ENCODE measurements around the gene LEMD2.

Gene LEMD2

GRCh38 chr6:33799454-33800113 is 10.7 kb upstream of the LEMD2 start:
- DNase-seq (ENCODE audit: low read depth, low spot score): no peak
- H3K4me3 ChIP-seq (ENCODE audit: low read length): no peak overlapping the region

DNA sequence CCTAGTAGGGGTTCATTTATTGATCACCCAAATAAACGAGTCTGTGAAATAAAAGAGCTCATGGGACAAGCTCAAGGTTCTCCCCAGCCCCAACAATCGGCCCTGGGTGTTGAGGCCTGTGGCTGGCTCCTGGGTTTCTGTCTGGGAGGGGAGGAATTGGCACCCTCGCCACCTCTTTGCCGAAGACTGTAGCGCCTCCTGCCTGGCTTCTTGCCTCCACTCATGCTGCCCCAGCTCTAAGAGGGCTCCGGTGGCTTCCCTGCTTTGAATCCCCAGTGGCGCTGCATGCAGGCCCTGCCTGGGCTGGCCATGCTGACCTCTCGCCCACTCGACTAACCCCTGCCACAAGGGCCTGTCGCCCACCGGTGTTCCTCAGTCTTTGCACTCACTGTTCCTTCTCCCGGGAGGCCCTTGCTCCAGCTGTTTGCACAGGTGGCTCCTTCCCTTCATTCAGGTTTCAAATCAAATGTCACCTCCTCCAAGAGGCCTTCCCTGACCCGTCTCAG is 9.5 kb upstream of the LEMD2 start:
- DNase-seq (ENCODE audit: low read depth, low spot score): no peak
- no peak overlapping the region for H3K4me3 ChIP-seq (ENCODE audit: low read length)

- DNase-seq (ENCODE audit: low read depth, low spot score): peak; percentile 28
- H3K4me3 ChIP-seq (ENCODE audit: low read length): no peak overlapping the region
These were observed 8.9 kb upstream of the LEMD2 start for GRCh38 chr6:33797626-33798342.

GRCh38 chr6:33794910-33795623 is 6.1 kb upstream of the LEMD2 start:
- DNase-seq (ENCODE audit: low read depth, low spot score): no peak

GRCh38 chr6:33792981-33793380 is 4.1 kb upstream of the LEMD2 start:
- no peak for DNase-seq (ENCODE audit: low read depth, low spot score)
- H3K4me3 ChIP-seq (ENCODE audit: low read length): no peak overlapping the region

More at GRCh38 chr6:33794910-33795623, 6.1 kb upstream of the LEMD2 start:
- H3K4me3 ChIP-seq (ENCODE audit: low read length): no peak overlapping the region

DNA sequence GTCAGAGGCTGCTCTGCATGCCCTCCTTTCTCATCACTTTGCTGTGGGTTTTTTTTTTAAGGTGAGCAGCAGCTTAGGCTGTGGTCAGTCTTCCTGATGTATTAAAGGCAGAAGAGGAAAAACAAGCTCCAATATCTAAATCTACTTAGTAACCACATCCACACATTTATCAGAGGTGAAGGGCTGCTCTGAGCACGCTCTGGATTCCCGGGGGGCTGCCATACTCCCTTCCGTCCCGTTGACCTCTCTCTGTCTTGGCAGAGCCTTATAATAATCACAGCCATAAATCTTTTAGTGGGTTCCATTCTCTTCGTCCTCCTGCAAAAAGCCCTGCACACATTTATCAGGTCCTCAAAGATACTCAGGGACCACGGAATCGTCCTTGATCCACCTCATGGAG is 2.7 kb upstream of the LEMD2 start:
- DNase-seq (ENCODE audit: low read depth, low spot score): no peak
- no peak overlapping the region for H3K4me3 ChIP-seq (ENCODE audit: low read length)

GRCh38 chr6:33790910-33791309 is 2.0 kb upstream of the LEMD2 start:
- no peak overlapping the region for H3K4me3 ChIP-seq (ENCODE audit: low read length)
- DNase-seq (ENCODE audit: low read depth, low spot score): no peak

GRCh38 chr6:33790379-33790778 is 1.4 kb upstream of the LEMD2 start:
- DNase-seq (ENCODE audit: low read depth, low spot score): no peak

DNA sequence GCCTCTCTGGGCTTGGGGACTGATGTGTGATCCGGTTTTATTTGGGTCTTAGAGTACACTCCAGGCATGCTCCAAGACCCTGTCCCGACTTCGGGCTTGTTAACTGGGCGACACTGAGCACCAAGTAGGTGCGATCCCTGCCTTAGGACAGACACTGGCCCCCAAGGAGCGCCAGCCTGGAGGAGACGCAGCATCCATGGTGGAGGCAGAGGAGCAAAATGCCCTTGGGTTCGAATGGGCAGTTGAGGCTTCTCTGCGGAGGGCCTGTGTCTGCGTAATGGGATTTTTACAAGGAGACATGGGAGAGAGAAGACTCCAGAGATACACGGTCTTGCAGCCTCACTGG is 593 bp upstream of the LEMD2 start:
- H3K4me3 ChIP-seq (ENCODE audit: low read length): peak overlapping the region; percentile 73
- DNase-seq (ENCODE audit: low read depth, low spot score): no peak

More at GRCh38 chr6:33790379-33790778, 1.4 kb upstream of the LEMD2 start:
- no peak overlapping the region for H3K4me3 ChIP-seq (ENCODE audit: low read length)

DNA sequence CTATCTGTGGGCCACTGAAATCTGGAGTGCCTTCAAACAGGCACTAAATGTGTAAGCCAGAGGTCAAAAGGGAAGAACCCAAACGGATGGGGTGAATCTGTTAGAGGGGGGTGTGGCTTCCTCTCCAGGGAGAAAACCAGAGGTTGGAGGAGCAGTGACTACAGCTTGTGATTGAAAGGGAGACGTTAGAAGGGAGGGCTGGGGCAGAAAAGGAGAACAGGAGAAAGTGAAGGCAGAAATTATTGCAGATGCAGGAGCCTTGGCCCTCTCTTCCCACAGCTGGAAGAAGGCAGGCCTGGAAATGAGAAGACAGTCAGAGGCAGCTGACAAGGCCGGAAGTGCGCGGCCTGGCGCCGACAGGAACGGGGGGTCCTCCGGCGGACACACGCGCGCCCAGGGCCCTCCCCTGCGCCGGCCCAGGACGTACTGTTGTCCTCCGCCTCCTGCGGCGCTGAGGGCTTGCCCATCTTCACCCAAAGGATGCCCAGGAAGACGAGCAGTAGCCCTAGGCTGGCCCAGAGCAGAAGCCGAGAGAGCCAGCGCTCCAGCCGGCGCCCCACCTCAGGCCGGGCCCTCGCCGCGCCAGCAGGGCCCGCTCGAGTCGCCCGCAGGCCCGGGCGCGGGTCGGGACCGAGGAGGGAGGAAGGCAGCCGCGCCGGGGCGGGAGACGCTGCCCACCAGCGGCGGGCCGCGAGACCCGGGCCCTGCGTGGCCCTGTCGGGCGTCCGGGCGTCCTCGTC is 806 bp downstream of the LEMD2 start:
- peak overlapping the region; percentile 73 for H3K4me3 ChIP-seq (ENCODE audit: low read length)
- DNase-seq (ENCODE audit: low read depth, low spot score): peak; percentile 52

DNA sequence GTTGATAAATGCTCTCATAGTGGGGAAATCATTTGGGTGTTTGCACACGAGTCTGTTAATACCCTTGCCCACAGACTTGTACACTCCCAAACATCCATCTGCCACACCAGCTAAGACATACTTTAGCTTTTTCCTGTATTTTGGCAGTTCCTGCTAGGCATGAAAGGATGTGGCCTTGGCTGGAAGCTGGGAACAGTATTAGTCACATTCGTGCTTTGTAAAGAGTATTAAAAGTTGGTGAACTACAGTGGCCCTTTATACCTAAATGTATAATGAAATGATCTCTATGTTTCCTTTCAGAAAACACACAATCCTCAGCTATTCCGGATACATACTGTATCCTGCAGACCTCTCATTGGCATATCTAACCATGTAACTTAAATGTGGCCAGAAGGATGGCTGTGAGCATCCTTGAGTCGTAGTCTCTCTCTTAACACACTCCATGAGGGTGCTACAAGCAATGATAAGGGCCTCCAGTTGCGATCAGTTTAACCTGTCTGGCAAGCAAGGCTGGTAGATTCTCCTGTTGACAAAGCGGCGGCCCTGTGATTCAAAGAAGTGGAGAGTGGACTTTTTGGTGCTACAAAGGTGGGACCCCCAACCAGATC is 1.5 kb downstream of the LEMD2 start:
- no peak for DNase-seq (ENCODE audit: low read depth, low spot score)
- peak overlapping the region; percentile 73 for H3K4me3 ChIP-seq (ENCODE audit: low read length)

GRCh38 chr6:33786736-33787135 is 2.2 kb downstream of the LEMD2 start:
- H3K4me3 ChIP-seq (ENCODE audit: low read length): no peak overlapping the region
- DNase-seq (ENCODE audit: low read depth, low spot score): no peak

- no peak for DNase-seq (ENCODE audit: low read depth, low spot score)
- H3K4me3 ChIP-seq (ENCODE audit: low read length): no peak overlapping the region
These were observed 3.2 kb downstream of the LEMD2 start for GRCh38 chr6:33785778-33786177.

- DNase-seq (ENCODE audit: low read depth, low spot score): no peak
- H3K4me3 ChIP-seq (ENCODE audit: low read length): no peak overlapping the region
These were observed 4.1 kb downstream of the LEMD2 start for GRCh38 chr6:33784787-33785186.

GRCh38 chr6:33783781-33784520 is 5.0 kb downstream of the LEMD2 start:
- H3K4me3 ChIP-seq (ENCODE audit: low read length): no peak overlapping the region
- no peak for DNase-seq (ENCODE audit: low read depth, low spot score)

- H3K4me3 ChIP-seq (ENCODE audit: low read length): no peak overlapping the region
- DNase-seq (ENCODE audit: low read depth, low spot score): no peak
These were observed 6.4 kb downstream of the LEMD2 start for GRCh38 chr6:33782561-33782960.

DNA sequence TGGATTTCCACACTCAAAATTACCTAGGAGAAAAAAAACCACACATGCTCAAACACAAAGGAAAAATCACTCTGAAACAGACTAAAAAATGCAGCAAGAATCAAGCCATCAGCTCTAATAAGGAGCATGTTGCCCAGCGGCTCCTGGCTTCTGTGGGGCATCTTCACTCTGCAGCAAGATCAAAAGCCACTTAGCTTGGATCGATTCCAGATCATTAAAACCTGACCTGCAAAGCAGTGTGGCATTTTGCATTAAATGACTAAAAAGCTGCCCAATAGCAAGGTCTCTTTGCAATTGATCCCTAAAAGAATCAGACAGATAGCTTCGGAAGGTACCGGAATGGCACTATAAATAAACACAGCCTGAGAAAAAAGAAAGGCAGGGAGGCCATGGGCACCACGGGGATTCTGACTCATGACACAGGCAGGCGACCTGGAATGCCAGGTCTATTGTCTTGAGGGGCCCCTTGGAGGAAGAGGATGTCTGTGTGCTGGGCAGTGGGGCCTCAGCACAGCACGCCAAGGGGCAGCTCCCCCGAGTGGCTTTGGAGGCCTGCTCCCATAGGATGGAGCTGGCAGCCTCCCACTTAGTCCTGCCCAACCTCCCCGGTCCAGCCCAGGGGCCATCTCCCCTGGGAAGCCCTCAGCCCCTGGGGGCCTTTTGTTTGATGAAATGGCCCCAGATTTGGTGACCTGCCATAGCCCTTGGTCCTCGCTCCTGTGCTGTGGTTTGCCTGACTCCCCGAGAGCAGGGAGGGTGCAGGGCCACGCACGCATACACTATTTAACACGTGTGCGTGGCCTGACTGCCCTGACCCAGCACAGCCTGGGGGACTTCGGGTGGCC is 7.6 kb downstream of the LEMD2 start:
- no peak for DNase-seq (ENCODE audit: low read depth, low spot score)
- H3K4me3 ChIP-seq (ENCODE audit: low read length): no peak overlapping the region

DNA sequence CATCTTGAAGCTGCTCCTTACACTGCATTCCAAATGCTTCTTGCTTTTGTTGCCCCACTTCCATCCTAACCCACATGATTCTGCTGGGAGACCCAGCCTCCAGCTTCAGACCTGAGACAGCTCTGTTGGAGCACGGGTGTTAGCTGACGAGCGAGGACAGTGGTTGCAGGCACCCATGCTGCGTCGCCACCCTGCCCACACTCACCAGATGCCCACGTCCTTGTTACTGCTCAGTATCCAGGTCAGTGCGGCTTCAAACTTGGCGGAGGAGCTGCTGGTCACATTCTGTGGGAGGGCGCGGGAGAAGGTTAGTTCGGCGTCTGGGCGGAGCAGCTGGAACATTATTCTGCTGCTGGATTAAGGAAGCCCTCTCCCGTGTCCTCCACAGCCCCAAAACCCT is 9.0 kb downstream of the LEMD2 start:
- DNase-seq (ENCODE audit: low read depth, low spot score): no peak
- H3K4me3 ChIP-seq (ENCODE audit: low read length): no peak overlapping the region

All from Jurkat, Clone E6-1 (cell line).